ENCODE measurements around the gene KRTAP10-11. TPM values are rescaled to one million over a fixed set of nuclear protein-coding genes. Genes with fewer than 3 reads are reported as not detected.

Gene KRTAP10-11
- total and polyA plus RNA-seq, 5 donors from 2014 or later = not detected

GRCh38 chr21:44612029-44612486, 34.2 kb upstream of the KRTAP10-11 start, which contains the start of gene KRTAP10-8:
Gene KRTAP10-8, plus strand, starts transcription at chr21:44612079. Its CDS starts 22 bp downstream, at chr21:44612101.
- Mint-ChIP-seq H3K9me3 (peaks cover 0 to 27% (median 8%) of the 10 kb centered on the region in 7 donors), H3K36me3 (peaks cover 4% of the 10 kb centered on the region), H3K4me1 (peaks cover 0 to 21% (median 0%) of the 10 kb centered on the region in 4 donors), H3K27me3 (no peaks in the 10 kb centered on the region), H3K4me3 (no peak within 1 kb of the TSS), H3K27ac (no peak within 1 kb of the TSS)
- DNase-seq = no peak
- Histone ChIP-seq H3K27ac (ENCODE audit: insufficient read depth, low read length, poor library complexity, severe bottlenecking) (no peak within 1 kb of the TSS), H3K36me3 (ENCODE audit: control insufficient read depth, insufficient read depth, low read length) (no peaks in the 10 kb centered on the region), H3K27me3 (ENCODE audit: control insufficient read depth, insufficient read depth, low read length) (peaks cover 7% of the 10 kb centered on the region), H3K4me1 (ENCODE audit: control insufficient read depth, insufficient read depth, low read length, poor library complexity, severe bottlenecking) (peaks cover 3% of the 10 kb centered on the region), H3K4me3 (ENCODE audit: low read depth, low read length) (no peak within 1 kb of the TSS), H3K9me3 (ENCODE audit: control insufficient read depth in 2 of 2, low read length in 2 of 2) (peaks cover 14 to 29% of the 10 kb centered on the region in 2 experiments)
- no peak for ATAC-seq (ENCODE audit: low read depth in 2 of 2)

GRCh38 chr21:44612669-44613229, 33.5 kb upstream of the KRTAP10-11 start:
- Histone ChIP-seq H3K4me3 (ENCODE audit: low read depth, low read length) (no peak overlapping the region), H3K4me1 (ENCODE audit: control insufficient read depth, insufficient read depth, low read length, poor library complexity, severe bottlenecking) (peaks cover 5% of the 10 kb centered on the region), H3K9me3 (ENCODE audit: control insufficient read depth in 2 of 2, low read length in 2 of 2) (peaks cover 14 to 29% of the 10 kb centered on the region in 2 experiments), H3K27me3 (ENCODE audit: control insufficient read depth, insufficient read depth, low read length) (peaks cover 4% of the 10 kb centered on the region), H3K36me3 (ENCODE audit: control insufficient read depth, insufficient read depth, low read length) (no peaks in the 10 kb centered on the region), H3K27ac (ENCODE audit: insufficient read depth, low read length, poor library complexity, severe bottlenecking) (no peak overlapping the region)
- peaks cover 4% of the 10 kb centered on the region for H3K36me3 Mint-ChIP-seq
- H3K4me1 Mint-ChIP-seq = peaks cover 0 to 28% (median 0%) of the 10 kb centered on the region in 4 donors
- H3K27ac Mint-ChIP-seq = no peak overlapping the region
- H3K4me3 Mint-ChIP-seq = no peak overlapping the region
- DNase-seq (no peak), ATAC-seq (ENCODE audit: low read depth in 2 of 2) (no peak)
- H3K27me3 Mint-ChIP-seq = no peaks in the 10 kb centered on the region
- peaks cover 0 to 27% (median 8%) of the 10 kb centered on the region in 7 donors for H3K9me3 Mint-ChIP-seq

- H3K4me1 ChIP-seq (ENCODE audit: control insufficient read depth, insufficient read depth, low read length, poor library complexity, severe bottlenecking) = peaks cover 13% of the 10 kb centered on the region
- DNase-seq (no peak), ATAC-seq (ENCODE audit: low read depth in 2 of 2) (no peak)
- H3K9me3 ChIP-seq (ENCODE audit: control insufficient read depth in 2 of 2, low read length in 2 of 2) = peaks cover 14 to 29% of the 10 kb centered on the region in 2 experiments
- no peak overlapping the region for H3K27ac Mint-ChIP-seq
- H3K27me3 ChIP-seq (ENCODE audit: control insufficient read depth, insufficient read depth, low read length) = peaks cover 4% of the 10 kb centered on the region
- no peak overlapping the region for H3K27ac ChIP-seq (ENCODE audit: insufficient read depth, low read length, poor library complexity, severe bottlenecking)
- H3K4me3 ChIP-seq (ENCODE audit: low read depth, low read length) = no peak overlapping the region
- H3K4me1 Mint-ChIP-seq = peaks cover 0 to 36% (median 5%) of the 10 kb centered on the region in 4 donors
- H3K4me3 Mint-ChIP-seq = no peak overlapping the region
- H3K27me3 Mint-ChIP-seq = no peaks in the 10 kb centered on the region
- H3K9me3 Mint-ChIP-seq = peaks cover 0 to 27% (median 8%) of the 10 kb centered on the region in 7 donors
- no peaks in the 10 kb centered on the region for H3K36me3 ChIP-seq (ENCODE audit: control insufficient read depth, insufficient read depth, low read length)
- peaks cover 4% of the 10 kb centered on the region for H3K36me3 Mint-ChIP-seq
Measured at GRCh38 chr21:44613386-44614155, 32.6 kb upstream of the KRTAP10-11 start.

- ATAC-seq (ENCODE audit: low read depth in 2 of 2) (no peak), DNase-seq (no peak)
- H3K4me1 Mint-ChIP-seq = peaks cover 6 to 42% (median 12%) of the 10 kb centered on the region in 4 donors
- peaks cover 2% of the 10 kb centered on the region for H3K27me3 ChIP-seq (ENCODE audit: control insufficient read depth, insufficient read depth, low read length)
- no peak overlapping the region for H3K4me3 Mint-ChIP-seq
- H3K36me3 ChIP-seq (ENCODE audit: control insufficient read depth, insufficient read depth, low read length) = no peaks in the 10 kb centered on the region
- H3K36me3 Mint-ChIP-seq = peaks cover 4% of the 10 kb centered on the region
- peaks cover 19% of the 10 kb centered on the region for H3K4me1 ChIP-seq (ENCODE audit: control insufficient read depth, insufficient read depth, low read length, poor library complexity, severe bottlenecking)
- peaks cover 11 to 25% of the 10 kb centered on the region in 2 experiments for H3K9me3 ChIP-seq (ENCODE audit: control insufficient read depth in 2 of 2, low read length in 2 of 2)
- H3K27ac Mint-ChIP-seq = no peak overlapping the region
- H3K9me3 Mint-ChIP-seq = peaks cover 1 to 29% (median 9%) of the 10 kb centered on the region in 7 donors
- H3K27ac ChIP-seq (ENCODE audit: insufficient read depth, low read length, poor library complexity, severe bottlenecking) = no peak overlapping the region
- H3K27me3 Mint-ChIP-seq = no peaks in the 10 kb centered on the region
- H3K4me3 ChIP-seq (ENCODE audit: low read depth, low read length) = no peak overlapping the region
Measured at GRCh38 chr21:44614161-44614631, 32.0 kb upstream of the KRTAP10-11 start.

- Histone ChIP-seq H3K36me3 (ENCODE audit: control insufficient read depth, insufficient read depth, low read length) (no peaks in the 10 kb centered on the region), H3K4me1 (ENCODE audit: control insufficient read depth, insufficient read depth, low read length, poor library complexity, severe bottlenecking) (peaks cover 24% of the 10 kb centered on the region), H3K27me3 (ENCODE audit: control insufficient read depth, insufficient read depth, low read length) (no peaks in the 10 kb centered on the region), H3K9me3 (ENCODE audit: control insufficient read depth in 2 of 2, low read length in 2 of 2) (peaks cover 5 to 21% of the 10 kb centered on the region in 2 experiments), H3K4me3 (ENCODE audit: low read depth, low read length) (no peak overlapping the region), H3K27ac (ENCODE audit: insufficient read depth, low read length, poor library complexity, severe bottlenecking) (no peak overlapping the region)
- DNase-seq (no peak), ATAC-seq (ENCODE audit: low read depth in 2 of 2) (no peak)
- H3K27ac Mint-ChIP-seq = no peak overlapping the region
- no peaks in the 10 kb centered on the region for H3K27me3 Mint-ChIP-seq
- H3K4me3 Mint-ChIP-seq = peak overlapping the region in 1 of 4 donors; percentile 48
- peaks cover 5% of the 10 kb centered on the region for H3K36me3 Mint-ChIP-seq
- H3K9me3 Mint-ChIP-seq = peaks cover 1 to 28% (median 12%) of the 10 kb centered on the region in 7 donors
- peaks cover 14 to 50% (median 19%) of the 10 kb centered on the region in 4 donors for H3K4me1 Mint-ChIP-seq
Measured at GRCh38 chr21:44614961-44615391, 31.2 kb upstream of the KRTAP10-11 start.

- Histone ChIP-seq H3K27ac (ENCODE audit: insufficient read depth, low read length, poor library complexity, severe bottlenecking) (no peak overlapping the region), H3K4me3 (ENCODE audit: low read depth, low read length) (no peak overlapping the region), H3K36me3 (ENCODE audit: control insufficient read depth, insufficient read depth, low read length) (no peaks in the 10 kb centered on the region), H3K9me3 (ENCODE audit: control insufficient read depth in 2 of 2, low read length in 2 of 2) (peaks cover 9 to 20% of the 10 kb centered on the region in 2 experiments), H3K4me1 (ENCODE audit: control insufficient read depth, insufficient read depth, low read length, poor library complexity, severe bottlenecking) (peaks cover 24% of the 10 kb centered on the region), H3K27me3 (ENCODE audit: control insufficient read depth, insufficient read depth, low read length) (no peaks in the 10 kb centered on the region)
- DNase-seq (no peak), ATAC-seq (ENCODE audit: low read depth in 2 of 2) (no peak)
- peaks cover 17 to 53% (median 21%) of the 10 kb centered on the region in 4 donors for H3K4me1 Mint-ChIP-seq
- H3K27me3 Mint-ChIP-seq = no peaks in the 10 kb centered on the region
- H3K4me3 Mint-ChIP-seq = no peak overlapping the region
- peaks cover 3 to 26% (median 14%) of the 10 kb centered on the region in 7 donors for H3K9me3 Mint-ChIP-seq
- H3K27ac Mint-ChIP-seq = no peak overlapping the region
- peaks cover 4% of the 10 kb centered on the region for H3K36me3 Mint-ChIP-seq
Measured at GRCh38 chr21:44615466-44615865, 30.7 kb upstream of the KRTAP10-11 start.

GRCh38 chr21:44615911-44616590, 30.2 kb upstream of the KRTAP10-11 start:
- ATAC-seq (ENCODE audit: low read depth in 2 of 2) = no peak
- H3K27me3 Mint-ChIP-seq = no peaks in the 10 kb centered on the region
- no peak overlapping the region for H3K4me3 Mint-ChIP-seq
- peaks cover 4% of the 10 kb centered on the region for H3K36me3 Mint-ChIP-seq
- H3K9me3 Mint-ChIP-seq = peaks cover 5 to 26% (median 16%) of the 10 kb centered on the region in 7 donors
- Histone ChIP-seq H3K4me1 (ENCODE audit: control insufficient read depth, insufficient read depth, low read length, poor library complexity, severe bottlenecking) (peaks cover 24% of the 10 kb centered on the region), H3K9me3 (ENCODE audit: control insufficient read depth in 2 of 2, low read length in 2 of 2) (peaks cover 11 to 15% of the 10 kb centered on the region in 2 experiments), H3K27me3 (ENCODE audit: control insufficient read depth, insufficient read depth, low read length) (no peaks in the 10 kb centered on the region), H3K4me3 (ENCODE audit: low read depth, low read length) (no peak overlapping the region), H3K36me3 (ENCODE audit: control insufficient read depth, insufficient read depth, low read length) (no peaks in the 10 kb centered on the region), H3K27ac (ENCODE audit: insufficient read depth, low read length, poor library complexity, severe bottlenecking) (no peak overlapping the region)
- DNase-seq = no peak
- H3K4me1 Mint-ChIP-seq = peaks cover 17 to 56% (median 21%) of the 10 kb centered on the region in 4 donors
- H3K27ac Mint-ChIP-seq = peak overlapping the region in 2 of 3 donors; percentile 68 to 71
